ENCODE data around the gene PROS1.

The PROS1 gene

GRCh38 chr3:93973131-93974126, at the start of gene PROS1:
TSS of gene PROS1 (minus strand) at chr3:93973896. CDS start at chr3:93973749, 147 bp downstream.
- peak within 1 kb of the TSS; percentile 61 to 68 for H3K4me3 ChIP-seq (replicated peaks in 1 of 2; ENCODE audit: low read depth in 2 of 2, low read length in 2 of 2)
- peak; percentile 83 to 97 for DNase-seq (ENCODE audit: low read depth in 2 of 2)
- no peak for TF ChIP-seq CTCF (IDR thresholded peaks at IDR 0.05; ENCODE audit: low read depth, low read length)

GRCh38 chr3:94020293-94020692, 46.6 kb upstream of the PROS1 start:
- no peak for DNase-seq (ENCODE audit: low read depth in 2 of 2)
- no peak for TF ChIP-seq CTCF (IDR thresholded peaks at IDR 0.05; ENCODE audit: low read depth, low read length)
- H3K4me3 ChIP-seq (replicated peaks in 1 of 2; ENCODE audit: low read depth in 2 of 2, low read length in 2 of 2): no peak overlapping the region

GRCh38 chr3:94019659-94020058, 46.0 kb upstream of the PROS1 start:
- no peak for DNase-seq (ENCODE audit: low read depth in 2 of 2)
- H3K4me3 ChIP-seq (replicated peaks in 1 of 2; ENCODE audit: low read depth in 2 of 2, low read length in 2 of 2): no peak overlapping the region
- TF ChIP-seq CTCF (IDR thresholded peaks at IDR 0.05; ENCODE audit: low read depth, low read length): no peak

- no peak for DNase-seq (ENCODE audit: low read depth in 2 of 2)
- TF ChIP-seq CTCF (IDR thresholded peaks at IDR 0.05; ENCODE audit: low read depth, low read length): no peak
- no peak overlapping the region for H3K4me3 ChIP-seq (replicated peaks in 1 of 2; ENCODE audit: low read depth in 2 of 2, low read length in 2 of 2)
Observed at GRCh38 chr3:94015025-94015424, 41.3 kb upstream of the PROS1 start.

GRCh38 chr3:94012185-94012584, 38.5 kb upstream of the PROS1 start:
- no peak for DNase-seq (ENCODE audit: low read depth in 2 of 2)
- H3K4me3 ChIP-seq (replicated peaks in 1 of 2; ENCODE audit: low read depth in 2 of 2, low read length in 2 of 2): no peak overlapping the region
- no peak for TF ChIP-seq CTCF (IDR thresholded peaks at IDR 0.05; ENCODE audit: low read depth, low read length)

GRCh38 chr3:94011233-94011711, 37.6 kb upstream of the PROS1 start:
- TF ChIP-seq CTCF (IDR thresholded peaks at IDR 0.05; ENCODE audit: low read depth, low read length): no peak
- H3K4me3 ChIP-seq (replicated peaks in 1 of 2; ENCODE audit: low read depth in 2 of 2, low read length in 2 of 2): no peak overlapping the region
- DNase-seq (ENCODE audit: low read depth in 2 of 2): no peak

Data from cardiac fibroblast (primary cell).